ENCODE measurements around the gene ZNF460. TPM values are rescaled to one million over a fixed set of nuclear protein-coding genes. Genes with fewer than 3 reads are reported as not detected.

ZNF460 gene
- total RNA-seq, 1 experiment from 2014 or later: 76.3 TPM

GRCh38 chr19:57233207-57233606, 47.1 kb upstream of the ZNF460 start:
- no peaks in the 10 kb centered on the region for H3K4me1 ChIP-seq (ENCODE audit: control insufficient read depth, insufficient read depth, low read length)
- H3K9me3 ChIP-seq (ENCODE audit: control insufficient read depth, insufficient read depth, low read depth, low read length): no peaks in the 10 kb centered on the region
- H3K36me3 ChIP-seq (ENCODE audit: control insufficient read depth, insufficient read depth, low read length): no peaks in the 10 kb centered on the region
- ChIA-PET POLR2A (no interaction called here), CTCF (no interaction called here)
- BruUV-seq (replicated peaks): no TSS peak
- TF ChIP-seq SIN3A (IDR thresholded peaks at IDR 0.05; ENCODE audit: borderline replicate concordance, insufficient read depth, low read depth, low read length) (no peak), CTCF (IDR thresholded peaks at IDR 0.05) (no peak), REST (IDR thresholded peaks at IDR 0.05; ENCODE audit: insufficient read depth in 1 of 2, low read depth in 2 of 2, low read length in 1 of 2) (no peak), POLR2AphosphoS5 (IDR thresholded peaks at IDR 0.05; ENCODE audit: low read depth, low read length) (no peak), TCF7L2 (IDR thresholded peaks at IDR 0.05; ENCODE audit: low read depth, low read length) (no peak)
- no peak for ATAC-seq
- intact Hi-C loops (cut with micrococcal nuclease; ENCODE audit: unreplicated experiment) (no loop called here), in situ Hi-C loops (cut with HindIII; ENCODE audit: low pct_unique_long_range_greater_than_20kb, low sequenced_read_pairs) (no loop called here)
- H3K4me3 ChIP-seq (ENCODE audit: low read depth in 2 of 2, low read length in 2 of 2): no peak overlapping the region
- H3K27me3 ChIP-seq (ENCODE audit: control insufficient read depth, insufficient read depth, low read length): no peaks in the 10 kb centered on the region
- no peak for DNase-seq (ENCODE audit: low read depth, low spot score)
- H3K27ac ChIP-seq (ENCODE audit: low read length): no peak overlapping the region

GRCh38 chr19:57239982-57240310, 40.3 kb upstream of the ZNF460 start:
- ChIA-PET CTCF (interaction anchor here (0.6 kb wide), 2 partner anchors 35 to 136 kb away, joined by 4 to 5 read pairs; no protein-coding TSS in a partner anchor), POLR2A (no interaction called here)
- intact Hi-C loops (cut with micrococcal nuclease; ENCODE audit: unreplicated experiment): no loop called here
- Histone ChIP-seq H3K4me3 (ENCODE audit: low read depth in 2 of 2, low read length in 2 of 2) (peak overlapping the region; percentile 95 to 99), H3K27me3 (ENCODE audit: control insufficient read depth, insufficient read depth, low read length) (no peaks in the 10 kb centered on the region), H3K9me3 (ENCODE audit: control insufficient read depth, insufficient read depth, low read depth, low read length) (no peaks in the 10 kb centered on the region), H3K4me1 (ENCODE audit: control insufficient read depth, insufficient read depth, low read length) (peaks cover 13% of the 10 kb centered on the region), H3K27ac (ENCODE audit: low read length) (peak overlapping the region; percentile 97), H3K36me3 (ENCODE audit: control insufficient read depth, insufficient read depth, low read length) (no peaks in the 10 kb centered on the region; the same call in 1 of the 2 replicates)
- peak; percentile 53; the same call in 1 of the 2 replicates for ATAC-seq
- TF ChIP-seq REST (IDR thresholded peaks at IDR 0.05; ENCODE audit: insufficient read depth in 1 of 2, low read depth in 2 of 2, low read length in 1 of 2) (no peak; a peak in 1 of 4 replicates), CTCF (IDR thresholded peaks at IDR 0.05) (no peak), POLR2AphosphoS5 (IDR thresholded peaks at IDR 0.05; ENCODE audit: low read depth, low read length) (no peak), TCF7L2 (IDR thresholded peaks at IDR 0.05; ENCODE audit: low read depth, low read length) (no peak), SIN3A (IDR thresholded peaks at IDR 0.05; ENCODE audit: borderline replicate concordance, insufficient read depth, low read depth, low read length) (no peak)
- no TSS peak for BruUV-seq (replicated peaks)
- in situ Hi-C loops (cut with HindIII; ENCODE audit: low pct_unique_long_range_greater_than_20kb, low sequenced_read_pairs): no loop called here
- DNase-seq (ENCODE audit: low read depth, low spot score): no peak
